H1 (cell line): ENCODE measurements around the gene PGLYRP2. TPM values are rescaled to one million over a fixed set of nuclear protein-coding genes. Genes with fewer than 3 reads are reported as not detected.

Experiments
- CTCF ChIA-PET: fragments of 300-600 bp; sonication (Branson Sonifier 250); formaldehyde crosslinking; loops from one replicate; lab custom pipeline; 2021; ENCODE audit not compliant: partially characterized antibody; lab: Charles Lee
- POLR2A ChIA-PET: fragments of 300-600 bp; sonication (Branson Sonifier 250); formaldehyde crosslinking; loops from one replicate; lab custom pipeline; 2021; ENCODE audit warnings: inconsistent platforms; ENCODE audit not compliant: partially characterized antibody; lab: Charles Lee
- DNase-seq, 2 experiments: peaks; one replicate each; pipeline versions ENCODE4 v3.0.0 to v3.0.0-alpha.2; 2010 to 2022; ENCODE audit warnings: low spot score in 2 of 2, low read depth in 1 of 2, mixed read lengths in 1 of 2
- FAIRE-seq: peaks from 2 replicates; lab custom pipeline; 2011; peaks lifted over from hg19 to GRCh38; lab: Jason Lieb, UNC
- H2AFZ ChIP-seq: 2 replicates; pipeline ENCODE4 v1.8.1; 2012; ENCODE audit warnings: low read length, inconsistent platforms
- H2AK5ac ChIP-seq: 2 replicates; pipeline ENCODE4 v1.6.1; 2013; ENCODE audit warnings: low read depth, low read length
- H2BK120ac ChIP-seq: replicated peaks from 2 replicates; pipeline ENCODE3; 2013; ENCODE audit warnings: low read depth, low read length, inconsistent platforms
- H2BK12ac ChIP-seq: 2 replicates; pipeline ENCODE4 v1.6.1; 2013; ENCODE audit warnings: low read depth, low read length
- H2BK15ac ChIP-seq: 2 replicates; pipeline ENCODE4 v1.6.1; 2013; ENCODE audit warnings: low read length
- H2BK20ac ChIP-seq: 2 replicates; pipeline ENCODE4 v1.6.1; 2013; ENCODE audit warnings: low read length
- H2BK5ac ChIP-seq: 2 replicates; pipeline ENCODE4 v1.6.1; 2013; ENCODE audit warnings: low read depth, low read length
- H3K14ac ChIP-seq: 2 replicates; pipeline ENCODE4 v1.6.1; 2013; ENCODE audit warnings: inconsistent platforms; ENCODE audit not compliant: insufficient read length
- H3K18ac ChIP-seq: 2 replicates; pipeline ENCODE4 v1.6.1; 2013; ENCODE audit warnings: low read length; ENCODE audit errors: extremely low read depth
- H3K23ac ChIP-seq: 2 replicates; pipeline ENCODE4 v1.6.1; 2013; ENCODE audit warnings: inconsistent platforms; ENCODE audit not compliant: insufficient read length
- H3K23me2 ChIP-seq: 2 replicates; pipeline ENCODE4 v1.6.1; 2013; ENCODE audit warnings: low read depth, low read length
- H3K27ac ChIP-seq: 2 replicates; pipeline ENCODE4 v1.6.1; 2011; ENCODE audit warnings: low read depth, low read length, inconsistent platforms
- H3K27me3 ChIP-seq, 4 experiments: replicated peaks in 1 of 4; 1 replicate in 1 of 4; 2 replicates in 3 of 4; pipeline versions ENCODE4 v1.6.1 to v1.8.1; 2011 to 2013; ENCODE audit warnings: low read length in 3 of 4, mild to moderate bottlenecking in 3 of 4, inconsistent platforms in 2 of 4, mixed read lengths in 2 of 4, moderate library complexity in 1 of 4; ENCODE audit not compliant: control insufficient read depth in 3 of 4, insufficient read depth in 3 of 4; ENCODE audit errors: extremely low read depth in 1 of 4
- H3K36me3 ChIP-seq, 4 experiments: 2 replicates each; pipeline versions ENCODE4 v1.6.1 to v1.8.1; 2011 to 2013; ENCODE audit warnings: mild to moderate bottlenecking in 4 of 4, low read length in 3 of 4, moderate library complexity in 2 of 4, control low read depth in 1 of 4, inconsistent platforms in 1 of 4; ENCODE audit not compliant: insufficient read depth in 4 of 4, control insufficient read depth in 2 of 4
- H3K4ac ChIP-seq: replicated peaks from 2 replicates; pipeline ENCODE3; 2013; ENCODE audit warnings: low read length, low read depth, mixed read lengths, inconsistent platforms; ENCODE audit not compliant: insufficient read length
- H3K4me1 ChIP-seq, 4 experiments: replicated peaks in 1 of 4; 1 replicate in 1 of 4; 2 replicates in 3 of 4; pipeline versions ENCODE4 v1.6.1 to v1.8.1; 2011 to 2013; ENCODE audit warnings: low read length in 3 of 4, inconsistent platforms in 2 of 4, mixed read lengths in 1 of 4; ENCODE audit not compliant: insufficient read depth in 4 of 4, control insufficient read depth in 3 of 4
- H3K4me2 ChIP-seq, 2 experiments: 2 replicates each; pipeline versions ENCODE4 v1.6.1 to v1.8.1; 2011 to 2013; ENCODE audit warnings: low read depth in 2 of 2, low read length in 2 of 2, control low read depth in 1 of 2, inconsistent platforms in 1 of 2, mild to moderate bottlenecking in 1 of 2; ENCODE audit not compliant: insufficient read depth in 1 of 2
- H3K4me3 ChIP-seq, 4 experiments: fragments of 200-600, 300-600 bp in 1 of 4; sonication (generic), shearing (Covaris generic), sonication (Bioruptor Twin) in 1 of 4; 2 replicates each; pipeline versions ENCODE4 v1.5.1 to v1.8.1; 2011 to 2016; ENCODE audit warnings: low read length in 4 of 4, low read depth in 3 of 4, control low read depth in 2 of 4, inconsistent platforms in 2 of 4, mild to moderate bottlenecking in 2 of 4, mixed read lengths in 1 of 4, moderate library complexity in 1 of 4; ENCODE audit not compliant: insufficient read depth in 2 of 4; ENCODE audit errors: extremely low read depth in 1 of 4
- H3K56ac ChIP-seq: replicated peaks from 2 replicates; pipeline ENCODE3; 2013; ENCODE audit warnings: low read depth, mild to moderate bottlenecking, mixed read lengths, low read length, inconsistent platforms; ENCODE audit not compliant: insufficient read length
- H3K79me1 ChIP-seq: 2 replicates; pipeline ENCODE4 v1.6.1; 2013; ENCODE audit warnings: low read depth, low read length, control low read depth
- H3K79me2 ChIP-seq, 2 experiments: 2 replicates each; pipeline versions ENCODE4 v1.6.1 to v1.8.1; 2012 to 2013; ENCODE audit warnings: low read length in 2 of 2, mild to moderate bottlenecking in 2 of 2, inconsistent platforms in 1 of 2; ENCODE audit not compliant: insufficient read depth in 2 of 2, control insufficient read depth in 1 of 2
- H3K9ac ChIP-seq, 4 experiments: replicated peaks in 1 of 4; 1 replicate in 1 of 4; 2 replicates in 3 of 4; pipeline versions ENCODE4 v1.6.1 to v1.8.1; 2011 to 2013; ENCODE audit warnings: low read depth in 3 of 4, low read length in 3 of 4, control low read depth in 2 of 4, mild to moderate bottlenecking in 2 of 4, moderate library complexity in 2 of 4, inconsistent platforms in 1 of 4; ENCODE audit errors: extremely low read depth in 1 of 4
- H3K9me3 ChIP-seq, 2 experiments: 2 replicates each; pipeline versions ENCODE4 v1.6.1 to v1.8.1; 2012 to 2013; ENCODE audit warnings: mild to moderate bottlenecking in 2 of 2, moderate library complexity in 2 of 2, control low read depth in 1 of 2, inconsistent platforms in 1 of 2, low read depth in 1 of 2, low read length in 1 of 2, mixed read lengths in 1 of 2; ENCODE audit not compliant: insufficient read depth in 2 of 2
- H4K20me1 ChIP-seq, 2 experiments: replicated peaks in 1 of 2; 2 replicates each; pipeline versions ENCODE3 to v1.8.1; 2011 to 2013; ENCODE audit warnings: inconsistent platforms in 2 of 2, low read length in 2 of 2, mild to moderate bottlenecking in 1 of 2; ENCODE audit not compliant: insufficient read depth in 2 of 2, control insufficient read depth in 1 of 2
- H4K5ac ChIP-seq: 2 replicates; pipeline ENCODE4 v1.6.1; 2013; ENCODE audit warnings: low read length, low read depth, mixed read lengths, inconsistent platforms; ENCODE audit not compliant: insufficient read length
- H4K8ac ChIP-seq: 2 replicates; pipeline ENCODE4 v1.8.0; 2013; ENCODE audit warnings: mild to moderate bottlenecking, moderate library complexity, low read length, inconsistent platforms; ENCODE audit not compliant: insufficient read depth; ENCODE audit errors: extremely low read depth
- H4K91ac ChIP-seq: replicated peaks from 2 replicates; pipeline ENCODE3; 2013; ENCODE audit warnings: low read length, mixed read lengths, inconsistent platforms; ENCODE audit not compliant: insufficient read length
- CBX8 ChIP-seq: fragments of 300-800, 300-1000 bp; sonication (generic); IDR thresholded peaks from 2 replicates; pipeline ENCODE4 v1.7.1; 2016; ENCODE audit warnings: low read depth, low read length, borderline replicate concordance
- JUND ChIP-seq: IDR thresholded peaks from 2 replicates; pipeline ENCODE4 v1.6.1; 2011; ENCODE audit warnings: mild to moderate bottlenecking, improper control_type of control experiment, low read length
- KDM5A ChIP-seq: fragments of 200-600 bp; IDR thresholded peaks from 2 replicates; pipeline ENCODE4 v1.7.1; 2012; ENCODE audit warnings: mild to moderate bottlenecking, low read length, inconsistent platforms, mixed read lengths
- POLR2A ChIP-seq, 2 experiments: IDR thresholded peaks; 1 replicate in 1 of 2; 2 replicates in 1 of 2; pipeline ENCODE4 v1.6.1; 2011; ENCODE audit warnings: low read depth in 2 of 2, low read length in 2 of 2, mild to moderate bottlenecking in 2 of 2; ENCODE audit errors: control extremely low read depth in 1 of 2
- SAP30 ChIP-seq: fragments of 300-600 bp; sonication (generic); IDR thresholded peaks from 2 replicates; pipeline ENCODE4 v1.7.1; 2012; ENCODE audit warnings: low read length, moderate library complexity, mild to moderate bottlenecking, inconsistent platforms; ENCODE audit not compliant: insufficient read depth, insufficient replicate concordance
- SIN3A ChIP-seq, 2 experiments: IDR thresholded peaks in 1 of 2; conservative IDR thresholded peaks in 1 of 2; 2 replicates each; pipeline ENCODE4 v1.6.1; 2011 to 2012; ENCODE audit warnings: low read length in 2 of 2, improper control_type of control experiment in 1 of 2, low read depth in 1 of 2, mild to moderate bottlenecking in 1 of 2
- SP1 ChIP-seq: IDR thresholded peaks from 2 replicates; pipeline ENCODE4 v1.6.1; 2011; ENCODE audit warnings: low read depth, low read length
- TAF1 ChIP-seq: IDR thresholded peaks from 2 replicates; pipeline ENCODE4 v1.6.1; 2011; ENCODE audit warnings: mild to moderate bottlenecking, low read depth, low read length
- WGBS, 2 experiments: shearing (Covaris generic) in 1 of 2; methylation state at CpG; one replicate each; pipeline versions ENCODE4 v1.1.6 to v1.1.7; 2013 to 2015; ENCODE audit warnings: low lambda C conversion rate in 2 of 2, mixed read lengths in 2 of 2, inconsistent platforms in 1 of 2, low coverage in 1 of 2, missing lambda C conversion rate in 1 of 2; ENCODE audit not compliant: insufficient replicate concordance in 2 of 2, insufficient coverage in 1 of 2, insufficient read length in 1 of 2; ENCODE audit errors: extremely low coverage in 1 of 2, missing lambda C conversion rate in 1 of 2; 5-methylcytosine and 5-hydroxymethylcytosine counted together
- polyA plus RNA-seq, 7 experiments: library from polyadenylated mRNA; depleted of rRNA in 3 of 7; stranded (reverse) in 5 of 7; unstranded in 2 of 7; fragments of >200 nt in 5 of 7; fragments of 200-250 nt in 2 of 7; gene quantifications; 1 replicate in 5 of 7; 2 replicates in 1 of 7; 4 replicates in 1 of 7; pipeline versions ENCODE4 v1.2.1 to v1.2.3, GENCODE V29; 2011 to 2013; ENCODE audit warnings: missing spikeins in 2 of 7, mixed read lengths in 2 of 7
- total RNA-seq: library from RNA; stranded (reverse); fragmentation: NEBNext Ultra II Directional; extraction: Animal tissue kit (Norgen Biotek cat#: 25700); gene quantifications from 2 replicates; pipeline ENCODE4 v1.2.1, GENCODE V29; 2021

Gene PGLYRP2
- total and polyA plus RNA-seq, 2 of the 8 experiments (the other 6 are each of a cell fraction or from before 2014, with no cell fraction given) = not detected

DNA sequence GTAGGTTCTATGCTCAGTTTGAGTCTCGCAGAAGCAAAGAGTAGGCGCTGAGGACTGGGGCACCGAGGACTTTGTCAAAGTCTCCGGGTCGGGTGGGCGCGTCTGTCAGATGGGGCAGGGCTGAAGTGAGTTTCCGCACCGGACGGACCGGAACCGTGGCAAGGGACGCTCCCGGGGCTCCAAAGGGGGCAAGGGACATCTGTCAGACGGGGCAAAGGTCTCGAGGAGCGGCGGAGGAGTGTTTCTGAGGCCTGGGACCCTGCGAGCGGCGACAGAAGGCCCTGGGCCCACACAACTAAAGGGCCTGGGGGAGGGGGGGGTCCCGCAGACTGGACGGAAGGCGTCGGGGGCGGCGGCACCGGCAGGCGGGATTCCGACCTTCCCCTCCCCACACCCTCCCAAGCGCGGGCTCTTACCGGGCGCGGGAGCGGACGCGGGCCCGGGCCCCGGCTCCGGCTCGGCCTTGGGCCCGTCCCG, 47.2 kb downstream of the PGLYRP2 start:
- peaks cover 0 to 13% (median 8%) of the 10 kb centered on the region in 4 experiments; a peak in 6 of 7 replicates for H3K4me1 ChIP-seq
- no peak overlapping the region for H3K18ac ChIP-seq
- POLR2A ChIA-PET = interaction anchor here (0.8 to 5.3 kb wide), 6 partner anchors 13 to 100 kb away, joined by 3 to 71 read pairs (median 4); partner anchors contain the start of genes AKAP8, AKAP8L and BRD4
- H3K79me1 ChIP-seq = peaks cover 22% of the 10 kb centered on the region
- peaks cover 11 to 12% of the 10 kb centered on the region in 2 experiments for H4K20me1 ChIP-seq
- H3K27ac ChIP-seq = peak overlapping the region; percentile 30; the same call in 1 of the 2 replicates
- no peak overlapping the region for H2AK5ac ChIP-seq
- H3K27me3 ChIP-seq = no peaks in the 10 kb centered on the region; a peak in 1 of 7 replicates
- H2BK12ac ChIP-seq = no peak overlapping the region
- peaks cover 10% of the 10 kb centered on the region for H3K23me2 ChIP-seq
- CTCF ChIA-PET = interaction anchor here (5.1 to 7.5 kb wide), 2 partner anchors 12 kb away, joined by 28 to 48 read pairs; partner anchors contain the start of gene AKAP8L
- no peak overlapping the region for H2BK20ac ChIP-seq
- 4% methylated on average over 15 of the region's 44 CpGs; no CpG with 5 or more reads in 1 of the 2 experiments for WGBS, 2 experiments
- peak overlapping the region; percentile 64 to 89 (median 76) for H3K4me3 ChIP-seq
- peaks cover 0 to 4% (median 0%) of the 10 kb centered on the region in 4 experiments; a peak in 1 of 8 replicates for H3K36me3 ChIP-seq
- no peak overlapping the region for H3K23ac ChIP-seq
- H3K4me2 ChIP-seq = peak overlapping the region; percentile 90 to 91
- no peak for FAIRE-seq
- TF ChIP-seq CBX8 (no peak), TAF1 (0 out of 2 replicates have a peak, but pooled peaks have one; percentile 2), JUND (no peak), SIN3A (conservative IDR thresholded peaks at IDR 0.05 in 1 of 2, IDR thresholded peaks at IDR 0.05 in 1 of 2; ENCODE audit: low read depth in 1 of 2, low read length in 2 of 2) (0 out of 4 replicates have a peak, but pooled peaks of 1 of the 2 experiments have one; percentile 24), POLR2A (IDR thresholded peaks at IDR 0.05; ENCODE audit: control extremely low read depth in 1 of 2, low read depth in 2 of 2, low read length in 2 of 2) (peak in 1 of 2 experiments; percentile 43; a peak in 2 of 3 replicates), SP1 (no peak), SAP30 (peak; percentile 72), KDM5A (0 out of 2 replicates have a peak, but pooled peaks have one; percentile 5)
- TF ChIP-seq, all 59 proteins: peak for 5
- no peak overlapping the region for H4K91ac ChIP-seq
- peaks cover 0 to 29% of the 10 kb centered on the region in 2 experiments; a peak in 2 of 4 replicates for H3K79me2 ChIP-seq
- H2AFZ ChIP-seq = no peak overlapping the region
- no peaks in the 10 kb centered on the region for H3K9me3 ChIP-seq
- no peak overlapping the region for H3K56ac ChIP-seq
- no peak overlapping the region for H4K5ac ChIP-seq
- no peak overlapping the region for H2BK5ac ChIP-seq
- H2BK120ac ChIP-seq = no peak overlapping the region
- H2BK15ac ChIP-seq = no peak overlapping the region
- H4K8ac ChIP-seq = peak overlapping the region; percentile 89; the same call in 1 of the 2 replicates
- H3K9ac ChIP-seq = peak overlapping the region; percentile 34 to 85 (median 76); a peak in 6 of 7 replicates
- no peak overlapping the region for H3K14ac ChIP-seq
- DNase-seq = no peak
- no peak overlapping the region for H3K4ac ChIP-seq
